DMS153 treated with DMSO at 0.1 percent for 48 hours (cell line): Measurements from ENCODE around the gene TOX2.
A peak's percentile ranks its signal among the peaks of the same experiment; 100 is the strongest.

Experiments
- DNase-seq: peaks from one replicate; lab custom pipeline; 2025; ENCODE audit not compliant: unreplicated experiment; lab: John Stamatoyannopoulos, UW

Gene TOX2

GRCh38 chr20:43955750-43956191 is 41.1 kb downstream of the TOX2 start:
- no peak for DNase-seq

- DNase-seq: no peak
Measured at GRCh38 chr20:43957392-43957791, 42.7 kb downstream of the TOX2 start.

- no peak for DNase-seq
Measured at GRCh38 chr20:43958626-43959025, 44.0 kb downstream of the TOX2 start.

- DNase-seq: peak; percentile 67
Measured at GRCh38 chr20:43959079-43959919, 44.6 kb downstream of the TOX2 start.

- DNase-seq: no peak
Measured at GRCh38 chr20:43959920-43960227, 45.2 kb downstream of the TOX2 start.

- DNase-seq: no peak
Measured at GRCh38 chr20:43960231-43960630, 45.6 kb downstream of the TOX2 start.

- DNase-seq: no peak
Measured at GRCh38 chr20:43961116-43961515, 46.5 kb downstream of the TOX2 start.

- DNase-seq: no peak
Measured at GRCh38 chr20:43961541-43962471, 47.2 kb downstream of the TOX2 start.

- no peak for DNase-seq
Measured at GRCh38 chr20:43962530-43962929, 47.9 kb downstream of the TOX2 start.

- no peak for DNase-seq
Measured at GRCh38 chr20:43963233-43963632, 48.6 kb downstream of the TOX2 start.

GRCh38 chr20:43963872-43964791 is 49.5 kb downstream of the TOX2 start:
- peak; percentile 39 for DNase-seq

- DNase-seq: no peak
Measured at GRCh38 chr20:43968341-43969000, 53.8 kb downstream of the TOX2 start.

GRCh38 chr20:43969028-43969447 is 54.4 kb downstream of the TOX2 start:
- no peak for DNase-seq

GRCh38 chr20:43969501-43970182 is 55.0 kb downstream of the TOX2 start:
- DNase-seq: no peak

GRCh38 chr20:43971267-43971666 is 56.6 kb downstream of the TOX2 start:
- DNase-seq: no peak

GRCh38 chr20:43972051-43972450 is 57.4 kb downstream of the TOX2 start:
- no peak for DNase-seq

- DNase-seq: no peak
Measured at GRCh38 chr20:43972692-43973091, 58.0 kb downstream of the TOX2 start.

GRCh38 chr20:43973231-43973630 is 58.6 kb downstream of the TOX2 start:
- DNase-seq: no peak

- DNase-seq: no peak
Measured at GRCh38 chr20:43973671-43974450, 59.2 kb downstream of the TOX2 start.
